Measurements from ENCODE around the gene POLR1C.

- no peak for TF ChIP-seq CTCF (IDR thresholded peaks at IDR 0.05 in 4 of 5, conservative IDR thresholded peaks at IDR 0.05 in 1 of 5)
- no peak for TF ChIP-seq POLR2A (IDR thresholded peaks at IDR 0.05)
Measured at GRCh38 chr6:43467752-43468151, 49.1 kb upstream of the POLR1C start.
